Measurements from ENCODE around the gene SHROOM4.

The SHROOM4 gene

DNA sequence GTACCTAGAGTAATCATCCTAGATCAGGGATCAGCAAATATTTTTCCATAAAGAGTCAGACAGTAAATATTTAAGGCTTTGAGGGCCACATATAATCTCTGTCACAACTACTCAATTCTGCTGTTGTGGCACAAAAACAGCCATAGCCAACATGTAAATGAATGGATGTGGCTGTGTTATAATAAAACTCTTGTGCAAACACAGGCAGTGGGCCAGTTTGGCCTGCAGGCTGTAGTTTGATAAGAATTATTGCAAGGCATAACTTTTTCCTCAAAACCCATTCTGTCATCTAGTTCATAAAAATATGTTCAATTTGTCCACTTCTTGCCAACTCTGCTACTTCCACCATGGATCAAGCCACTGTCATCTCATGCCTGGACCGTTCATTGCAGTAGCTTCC lies 39.4 kb upstream of the SHROOM4 start:
- DNase-seq (ENCODE audit: low spot score) (no peak), ATAC-seq (ENCODE audit: low read depth) (no peak)
- Histone ChIP-seq H3K9me3 (ENCODE audit: severe bottlenecking) (no peaks in the 10 kb centered on the region), H3K36me3 (ENCODE audit: low read depth) (no peaks in the 10 kb centered on the region), H3K4me3 (ENCODE audit: severe bottlenecking) (no peak overlapping the region), H3K27ac (ENCODE audit: poor library complexity, severe bottlenecking) (no peak overlapping the region), H3K4me1 (ENCODE audit: insufficient read depth, poor library complexity, severe bottlenecking) (no peaks in the 10 kb centered on the region), H3K27me3 (ENCODE audit: insufficient read depth, poor library complexity, severe bottlenecking) (no peaks in the 10 kb centered on the region)
- TF ChIP-seq, protein P1, sequence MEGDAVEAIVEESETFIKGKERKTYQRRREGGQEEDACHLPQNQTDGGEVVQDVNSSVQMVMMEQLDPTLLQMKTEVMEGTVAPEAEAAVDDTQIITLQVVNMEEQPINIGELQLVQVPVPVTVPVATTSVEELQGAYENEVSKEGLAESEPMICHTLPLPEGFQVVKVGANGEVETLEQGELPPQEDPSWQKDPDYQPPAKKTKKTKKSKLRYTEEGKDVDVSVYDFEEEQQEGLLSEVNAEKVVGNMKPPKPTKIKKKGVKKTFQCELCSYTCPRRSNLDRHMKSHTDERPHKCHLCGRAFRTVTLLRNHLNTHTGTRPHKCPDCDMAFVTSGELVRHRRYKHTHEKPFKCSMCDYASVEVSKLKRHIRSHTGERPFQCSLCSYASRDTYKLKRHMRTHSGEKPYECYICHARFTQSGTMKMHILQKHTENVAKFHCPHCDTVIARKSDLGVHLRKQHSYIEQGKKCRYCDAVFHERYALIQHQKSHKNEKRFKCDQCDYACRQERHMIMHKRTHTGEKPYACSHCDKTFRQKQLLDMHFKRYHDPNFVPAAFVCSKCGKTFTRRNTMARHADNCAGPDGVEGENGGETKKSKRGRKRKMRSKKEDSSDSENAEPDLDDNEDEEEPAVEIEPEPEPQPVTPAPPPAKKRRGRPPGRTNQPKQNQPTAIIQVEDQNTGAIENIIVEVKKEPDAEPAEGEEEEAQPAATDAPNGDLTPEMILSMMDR (IDR thresholded peaks at IDR 0.05; ENCODE audit: poor library complexity, severe bottlenecking) = no peak

DNA sequence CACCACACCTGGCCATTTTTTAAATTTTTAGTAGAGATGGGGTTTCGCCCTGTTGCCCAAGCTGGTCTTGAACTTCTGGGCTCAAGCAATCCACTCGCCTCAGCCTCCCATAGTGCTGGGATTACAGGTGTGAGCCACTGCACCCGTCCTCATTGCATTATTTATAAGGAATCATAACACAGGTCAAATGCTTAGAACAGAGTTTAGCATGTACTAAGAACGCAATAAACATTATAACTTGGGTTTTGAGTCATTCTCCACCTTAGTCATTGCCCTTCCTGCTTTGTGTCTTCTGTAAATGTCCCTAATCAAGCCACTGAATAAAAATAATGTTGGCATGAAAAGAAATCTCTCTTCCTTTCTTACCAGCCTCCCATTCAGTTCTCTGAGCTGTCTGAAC lies 38.5 kb upstream of the SHROOM4 start:
- no peak overlapping the region for H3K4me3 ChIP-seq (ENCODE audit: severe bottlenecking)
- TF ChIP-seq, protein P1 (IDR thresholded peaks at IDR 0.05; ENCODE audit: poor library complexity, severe bottlenecking) = no peak
- DNase-seq (ENCODE audit: low spot score) = no peak
- no peak overlapping the region for H3K27ac ChIP-seq (ENCODE audit: poor library complexity, severe bottlenecking)
- no peaks in the 10 kb centered on the region for H3K36me3 ChIP-seq (ENCODE audit: low read depth)
- ATAC-seq (ENCODE audit: low read depth) = no peak
- no peaks in the 10 kb centered on the region for H3K27me3 ChIP-seq (ENCODE audit: insufficient read depth, poor library complexity, severe bottlenecking)
- no peaks in the 10 kb centered on the region for H3K4me1 ChIP-seq (ENCODE audit: insufficient read depth, poor library complexity, severe bottlenecking)
- no peaks in the 10 kb centered on the region for H3K9me3 ChIP-seq (ENCODE audit: severe bottlenecking)

GRCh38 chrX:50842221-50842620 lies 28.2 kb upstream of the SHROOM4 start:
- H3K4me1 ChIP-seq (ENCODE audit: insufficient read depth, poor library complexity, severe bottlenecking) = peaks cover 6% of the 10 kb centered on the region
- no peaks in the 10 kb centered on the region for H3K27me3 ChIP-seq (ENCODE audit: insufficient read depth, poor library complexity, severe bottlenecking)
- TF ChIP-seq, protein P1 (IDR thresholded peaks at IDR 0.05; ENCODE audit: poor library complexity, severe bottlenecking) = no peak
- no peaks in the 10 kb centered on the region for H3K9me3 ChIP-seq (ENCODE audit: severe bottlenecking)
- H3K27ac ChIP-seq (ENCODE audit: poor library complexity, severe bottlenecking) = no peak overlapping the region
- DNase-seq (ENCODE audit: low spot score) (no peak), ATAC-seq (ENCODE audit: low read depth) (no peak)
- no peaks in the 10 kb centered on the region for H3K36me3 ChIP-seq (ENCODE audit: low read depth)
- no peak overlapping the region for H3K4me3 ChIP-seq (ENCODE audit: severe bottlenecking)

DNA sequence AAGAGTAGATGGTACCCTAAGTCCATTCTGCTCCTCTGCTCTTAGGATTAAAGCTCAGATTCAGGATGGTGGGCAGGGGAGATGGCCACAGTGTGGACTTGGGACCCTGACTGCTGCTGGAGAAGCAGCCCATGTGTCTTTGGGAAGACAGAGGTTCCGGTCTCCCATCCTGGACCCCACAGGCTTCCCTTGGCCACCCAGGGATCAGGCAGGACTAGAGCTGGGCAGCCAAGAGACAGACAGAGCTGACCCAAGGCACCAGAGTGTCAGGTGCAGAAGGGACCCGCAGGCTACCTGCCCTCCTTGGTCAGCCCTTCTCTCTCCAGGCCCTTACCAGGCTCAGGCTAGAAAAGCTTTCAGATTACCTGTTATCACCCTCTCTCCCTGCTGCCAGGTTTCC lies 25.7 kb upstream of the SHROOM4 start:
- ATAC-seq (ENCODE audit: low read depth) (no peak), DNase-seq (ENCODE audit: low spot score) (no peak)
- no peak overlapping the region for H3K4me3 ChIP-seq (ENCODE audit: severe bottlenecking)
- peak overlapping the region; percentile 18 for H3K27ac ChIP-seq (ENCODE audit: poor library complexity, severe bottlenecking)
- H3K36me3 ChIP-seq (ENCODE audit: low read depth) = no peaks in the 10 kb centered on the region
- no peaks in the 10 kb centered on the region for H3K27me3 ChIP-seq (ENCODE audit: insufficient read depth, poor library complexity, severe bottlenecking)
- TF ChIP-seq, protein P1 (IDR thresholded peaks at IDR 0.05; ENCODE audit: poor library complexity, severe bottlenecking) = no peak
- peaks cover 6% of the 10 kb centered on the region for H3K4me1 ChIP-seq (ENCODE audit: insufficient read depth, poor library complexity, severe bottlenecking)
- H3K9me3 ChIP-seq (ENCODE audit: severe bottlenecking) = no peaks in the 10 kb centered on the region

DNA sequence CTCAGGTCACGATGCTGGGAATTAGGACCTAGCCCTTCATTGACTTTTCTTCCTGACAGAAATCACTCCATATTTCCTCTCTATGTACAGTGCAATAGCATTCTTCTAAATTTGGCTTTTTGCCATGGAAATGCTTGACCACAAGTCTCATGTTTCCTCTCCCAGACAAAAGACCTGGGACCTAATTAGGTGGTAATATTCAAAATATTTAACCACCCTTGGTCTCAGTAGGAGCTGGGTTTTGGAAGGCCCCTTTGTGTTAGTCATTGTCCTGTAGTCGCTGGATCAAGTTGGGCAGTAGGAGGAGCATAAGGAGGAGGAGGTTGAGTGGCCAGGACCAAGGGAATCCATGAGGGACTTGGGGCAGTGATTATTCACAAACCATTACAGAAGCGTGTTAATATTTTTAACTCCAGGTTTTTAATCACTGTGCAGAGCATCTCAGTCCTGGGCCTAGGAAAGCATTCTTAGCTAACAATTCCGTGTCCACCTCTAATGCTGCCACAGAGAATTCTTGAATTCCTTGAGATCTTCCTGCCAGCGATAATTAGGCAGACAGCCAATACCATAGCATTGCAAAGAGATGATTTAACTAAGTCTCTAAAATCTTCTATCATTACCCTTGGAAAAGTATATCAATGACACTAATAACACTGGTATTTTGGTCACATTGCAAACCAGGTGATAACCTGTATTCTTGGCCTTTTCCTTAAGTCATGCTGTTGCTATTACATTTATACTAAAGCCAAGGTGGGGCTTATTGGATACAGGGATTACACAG lies 25.0 kb upstream of the SHROOM4 start:
- TF ChIP-seq, protein P1 (IDR thresholded peaks at IDR 0.05; ENCODE audit: poor library complexity, severe bottlenecking) = no peak
- H3K36me3 ChIP-seq (ENCODE audit: low read depth) = no peaks in the 10 kb centered on the region
- peak overlapping the region; percentile 18 for H3K27ac ChIP-seq (ENCODE audit: poor library complexity, severe bottlenecking)
- ATAC-seq (ENCODE audit: low read depth) (peak; percentile 72; the same call in 2 of the 3 replicates), DNase-seq (ENCODE audit: low spot score) (no peak)
- no peak overlapping the region for H3K4me3 ChIP-seq (ENCODE audit: severe bottlenecking)
- no peaks in the 10 kb centered on the region for H3K9me3 ChIP-seq (ENCODE audit: severe bottlenecking)
- peaks cover 6% of the 10 kb centered on the region for H3K4me1 ChIP-seq (ENCODE audit: insufficient read depth, poor library complexity, severe bottlenecking)
- H3K27me3 ChIP-seq (ENCODE audit: insufficient read depth, poor library complexity, severe bottlenecking) = no peaks in the 10 kb centered on the region

All from RWPE2 (cell line).